ENCODE results near the gene COL4A4.

The COL4A4 gene

DNA sequence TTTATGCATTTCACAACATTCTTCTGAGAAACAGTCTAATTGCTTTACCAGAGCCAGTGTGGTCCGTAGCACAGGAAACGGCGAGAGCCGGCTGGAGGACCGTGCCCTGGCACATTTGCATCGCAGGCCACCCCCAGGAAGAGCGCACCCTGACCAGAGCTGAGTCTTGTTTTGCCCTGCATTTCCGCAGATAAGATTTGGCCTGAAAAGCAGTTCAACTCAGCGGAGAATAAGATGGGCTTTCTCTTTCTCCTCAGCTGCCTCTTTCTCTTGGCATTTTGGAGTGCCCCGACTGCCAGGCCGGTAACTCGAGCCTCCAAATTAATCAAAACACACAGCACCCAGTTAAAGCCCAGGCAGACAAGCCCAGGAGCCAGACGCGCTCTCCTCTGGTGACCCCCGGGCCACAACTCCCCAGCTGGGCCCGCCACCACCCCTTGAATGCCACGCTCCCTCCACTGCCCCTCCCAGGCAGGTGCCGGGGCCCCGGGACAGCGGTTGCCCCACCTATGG is 464 bp downstream of the COL4A4 start:
- TF ChIP-seq, protein P1, sequence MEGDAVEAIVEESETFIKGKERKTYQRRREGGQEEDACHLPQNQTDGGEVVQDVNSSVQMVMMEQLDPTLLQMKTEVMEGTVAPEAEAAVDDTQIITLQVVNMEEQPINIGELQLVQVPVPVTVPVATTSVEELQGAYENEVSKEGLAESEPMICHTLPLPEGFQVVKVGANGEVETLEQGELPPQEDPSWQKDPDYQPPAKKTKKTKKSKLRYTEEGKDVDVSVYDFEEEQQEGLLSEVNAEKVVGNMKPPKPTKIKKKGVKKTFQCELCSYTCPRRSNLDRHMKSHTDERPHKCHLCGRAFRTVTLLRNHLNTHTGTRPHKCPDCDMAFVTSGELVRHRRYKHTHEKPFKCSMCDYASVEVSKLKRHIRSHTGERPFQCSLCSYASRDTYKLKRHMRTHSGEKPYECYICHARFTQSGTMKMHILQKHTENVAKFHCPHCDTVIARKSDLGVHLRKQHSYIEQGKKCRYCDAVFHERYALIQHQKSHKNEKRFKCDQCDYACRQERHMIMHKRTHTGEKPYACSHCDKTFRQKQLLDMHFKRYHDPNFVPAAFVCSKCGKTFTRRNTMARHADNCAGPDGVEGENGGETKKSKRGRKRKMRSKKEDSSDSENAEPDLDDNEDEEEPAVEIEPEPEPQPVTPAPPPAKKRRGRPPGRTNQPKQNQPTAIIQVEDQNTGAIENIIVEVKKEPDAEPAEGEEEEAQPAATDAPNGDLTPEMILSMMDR (IDR thresholded peaks at IDR 0.05; ENCODE audit: control insufficient read depth, extremely low read depth, insufficient read depth), result no peak
- no peak for DNase-seq (ENCODE audit: low read depth)
- peak overlapping the region; percentile 49 for H3K4me3 ChIP-seq (ENCODE audit: low read depth, low read length)

DNA sequence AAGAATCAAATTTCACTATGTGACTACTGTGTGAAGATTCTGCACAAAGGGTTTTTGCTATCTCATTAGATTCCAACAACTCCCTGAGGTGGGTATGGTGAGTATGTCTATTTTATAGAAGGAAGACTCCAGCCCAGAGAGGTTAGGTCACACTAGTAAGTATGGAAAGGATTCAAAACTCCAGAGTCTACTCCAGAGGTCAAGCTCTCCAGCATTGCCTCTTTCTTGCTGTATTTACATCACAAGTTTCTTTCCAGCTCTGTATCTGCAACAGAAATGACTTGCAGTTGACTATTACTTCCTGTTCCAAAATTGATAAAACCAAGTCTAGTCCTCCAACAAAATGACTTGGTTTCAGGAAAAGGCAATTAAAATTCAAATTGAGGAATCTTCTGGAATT is 2.1 kb downstream of the COL4A4 start:
- TF ChIP-seq, protein P1 (IDR thresholded peaks at IDR 0.05; ENCODE audit: control insufficient read depth, extremely low read depth, insufficient read depth), result no peak
- no peak overlapping the region for H3K4me3 ChIP-seq (ENCODE audit: low read depth, low read length)
- DNase-seq (ENCODE audit: low read depth), result no peak

DNA sequence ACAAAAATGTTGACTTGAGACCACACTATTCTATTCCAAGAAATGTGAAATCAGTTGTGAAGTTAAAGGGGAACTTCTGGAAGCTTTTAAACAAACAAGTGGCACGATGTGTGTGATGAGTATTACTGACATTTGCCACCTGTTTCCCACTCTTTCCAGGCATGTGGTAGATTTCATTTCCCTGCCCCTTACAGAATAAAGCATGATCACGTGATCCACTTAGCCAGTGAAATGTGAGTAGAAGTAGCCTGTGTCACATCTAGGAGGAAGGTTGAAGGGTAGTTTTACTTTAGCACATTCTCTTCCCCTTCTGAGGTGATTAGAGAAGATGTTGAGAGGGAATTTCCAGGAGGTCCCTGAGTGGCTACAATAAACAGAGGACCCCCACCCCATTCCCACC is 3.8 kb downstream of the COL4A4 start:
- TF ChIP-seq, protein P1 (IDR thresholded peaks at IDR 0.05; ENCODE audit: control insufficient read depth, extremely low read depth, insufficient read depth), result no peak

DNA sequence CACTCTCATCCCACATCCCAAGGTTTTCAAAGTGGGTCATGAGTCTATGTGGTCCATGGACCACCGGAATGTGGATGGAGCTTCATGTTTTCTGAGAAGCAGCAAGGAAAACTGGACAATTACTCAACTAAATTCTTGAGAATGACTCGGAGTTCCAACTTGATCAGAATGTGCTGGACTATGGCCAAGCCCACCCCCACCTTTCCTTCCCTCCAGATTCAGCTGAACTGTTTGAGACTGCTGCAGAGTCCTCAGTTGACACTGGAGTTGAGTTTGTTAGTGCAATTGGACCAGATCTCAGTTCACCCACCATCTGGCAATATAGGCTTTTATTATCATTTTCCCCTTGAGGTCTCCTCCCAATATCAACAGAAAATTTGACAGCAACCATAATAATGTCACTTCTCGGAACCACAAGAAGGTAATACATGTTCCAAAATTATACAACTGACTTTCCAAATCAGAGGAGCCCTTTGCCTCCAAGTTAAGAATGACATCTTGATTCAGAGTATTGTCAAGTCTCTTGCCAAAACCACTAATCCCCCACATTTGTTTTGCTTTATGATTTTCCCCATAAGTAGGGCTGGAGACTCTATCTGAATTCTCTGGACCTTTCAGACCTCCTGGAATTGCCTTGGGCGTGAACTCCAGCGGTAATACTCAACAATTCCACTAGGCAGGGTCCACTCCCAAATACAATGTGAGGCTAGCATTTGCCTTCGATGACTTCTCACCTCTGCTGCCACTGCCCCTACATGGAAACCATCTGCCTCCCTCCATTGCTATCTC is 8.8 kb downstream of the COL4A4 start:
- DNase-seq (ENCODE audit: low read depth), result no peak

More for the DNA sequence above, 3.8 kb downstream of the COL4A4 start:
- no peak for DNase-seq (ENCODE audit: low read depth)
- no peak overlapping the region for H3K4me3 ChIP-seq (ENCODE audit: low read depth, low read length)

DNA sequence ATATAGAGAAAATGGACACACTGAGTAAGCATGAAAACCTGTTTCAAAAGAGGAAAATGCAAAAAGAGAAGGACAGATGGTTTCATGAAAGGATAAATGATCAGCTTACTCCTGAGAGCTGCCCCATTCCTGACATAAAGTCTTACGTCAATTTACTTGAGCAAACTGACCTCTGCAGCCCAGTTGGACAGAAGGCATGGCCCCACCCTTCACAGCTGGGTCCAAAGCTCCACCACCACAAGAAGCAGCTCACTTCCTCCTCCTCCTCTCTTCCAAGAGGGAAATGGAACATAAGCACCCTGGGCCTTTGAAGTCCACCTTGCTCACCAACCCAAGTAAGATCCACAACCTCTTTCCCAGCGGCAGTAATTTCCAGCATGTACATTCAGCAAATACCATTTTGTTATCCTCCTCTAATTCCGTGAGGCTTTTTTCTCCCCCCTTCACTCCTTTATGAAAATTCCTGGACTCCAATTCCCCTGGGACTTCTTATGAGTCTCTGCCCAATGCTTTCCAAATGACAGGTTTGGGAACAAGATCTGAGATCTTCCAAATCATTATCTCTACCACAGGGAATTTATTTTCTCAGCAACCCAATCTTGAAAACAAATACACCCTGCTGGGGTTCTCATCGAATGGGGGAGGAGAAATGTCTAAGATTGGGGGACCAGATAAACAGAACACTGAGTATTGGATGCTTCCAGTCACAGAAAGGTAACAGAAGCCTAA is 10.1 kb downstream of the COL4A4 start:
- no peak overlapping the region for H3K4me3 ChIP-seq (ENCODE audit: low read depth, low read length)
- DNase-seq (ENCODE audit: low read depth), result no peak
- TF ChIP-seq, protein P1 (IDR thresholded peaks at IDR 0.05; ENCODE audit: control insufficient read depth, extremely low read depth, insufficient read depth), result no peak

More for the DNA sequence above, 8.8 kb downstream of the COL4A4 start:
- no peak overlapping the region for H3K4me3 ChIP-seq (ENCODE audit: low read depth, low read length)
- TF ChIP-seq, protein P1 (IDR thresholded peaks at IDR 0.05; ENCODE audit: control insufficient read depth, extremely low read depth, insufficient read depth), result no peak

DNA sequence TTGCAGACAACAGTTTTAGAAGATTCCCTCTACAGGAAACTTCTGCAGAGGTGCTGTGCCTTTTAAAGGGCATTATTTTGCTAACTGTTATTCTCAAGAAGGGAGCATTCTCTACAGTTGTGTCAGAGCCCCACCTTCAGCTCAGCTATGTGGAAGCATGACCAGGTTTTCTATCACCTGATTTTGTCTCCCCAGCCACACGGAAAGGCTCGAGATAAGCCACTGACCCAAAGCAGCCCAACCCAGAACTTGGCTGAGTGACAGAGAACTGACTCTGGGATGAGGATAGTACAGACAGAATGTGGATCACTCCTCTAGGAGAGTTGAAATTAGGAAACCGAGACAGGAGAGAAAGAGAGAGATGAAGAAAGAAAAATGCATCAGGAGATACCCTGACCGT is 10.7 kb downstream of the COL4A4 start:
- no peak overlapping the region for H3K4me3 ChIP-seq (ENCODE audit: low read depth, low read length)
- no peak for DNase-seq (ENCODE audit: low read depth)
- TF ChIP-seq, protein P1 (IDR thresholded peaks at IDR 0.05; ENCODE audit: control insufficient read depth, extremely low read depth, insufficient read depth), result no peak
